ENCODE data around the gene GAS6.

DNA sequence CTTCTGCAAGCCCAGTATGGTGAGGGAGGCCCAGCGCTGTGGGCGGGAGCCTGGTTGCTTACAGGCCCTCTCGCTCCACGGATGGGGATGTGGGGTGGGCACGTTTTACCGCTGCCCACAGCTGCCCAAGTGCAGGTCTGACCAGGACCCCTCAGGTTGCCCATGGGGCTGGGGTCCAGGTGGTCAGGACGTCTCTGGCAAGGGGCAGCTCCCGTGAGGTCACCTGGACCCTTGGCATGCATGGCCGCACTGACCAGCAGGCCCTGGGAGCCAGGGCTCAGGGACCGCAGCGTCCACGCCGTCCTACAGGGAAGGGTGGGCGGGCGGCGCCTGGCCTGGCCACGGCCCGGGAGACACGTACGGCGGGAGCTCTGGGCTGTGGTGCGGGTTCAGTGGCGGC, 32.8 kb downstream of the GAS6 start:
- TF ChIP-seq, protein P1, sequence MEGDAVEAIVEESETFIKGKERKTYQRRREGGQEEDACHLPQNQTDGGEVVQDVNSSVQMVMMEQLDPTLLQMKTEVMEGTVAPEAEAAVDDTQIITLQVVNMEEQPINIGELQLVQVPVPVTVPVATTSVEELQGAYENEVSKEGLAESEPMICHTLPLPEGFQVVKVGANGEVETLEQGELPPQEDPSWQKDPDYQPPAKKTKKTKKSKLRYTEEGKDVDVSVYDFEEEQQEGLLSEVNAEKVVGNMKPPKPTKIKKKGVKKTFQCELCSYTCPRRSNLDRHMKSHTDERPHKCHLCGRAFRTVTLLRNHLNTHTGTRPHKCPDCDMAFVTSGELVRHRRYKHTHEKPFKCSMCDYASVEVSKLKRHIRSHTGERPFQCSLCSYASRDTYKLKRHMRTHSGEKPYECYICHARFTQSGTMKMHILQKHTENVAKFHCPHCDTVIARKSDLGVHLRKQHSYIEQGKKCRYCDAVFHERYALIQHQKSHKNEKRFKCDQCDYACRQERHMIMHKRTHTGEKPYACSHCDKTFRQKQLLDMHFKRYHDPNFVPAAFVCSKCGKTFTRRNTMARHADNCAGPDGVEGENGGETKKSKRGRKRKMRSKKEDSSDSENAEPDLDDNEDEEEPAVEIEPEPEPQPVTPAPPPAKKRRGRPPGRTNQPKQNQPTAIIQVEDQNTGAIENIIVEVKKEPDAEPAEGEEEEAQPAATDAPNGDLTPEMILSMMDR (conservative IDR thresholded peaks at IDR 0.05 in 1 of 2, IDR thresholded peaks at IDR 0.05 in 1 of 2; ENCODE audit: low read depth in 1 of 2, low read length in 2 of 2): no peak
- TF ChIP-seq EZH2 (IDR thresholded peaks at IDR 0.05; ENCODE audit: low read length, missing control alignments): no peak
